ENCODE data around the gene WEE1. TPM values are rescaled to one million over a fixed set of nuclear protein-coding genes. Genes with fewer than 3 reads are reported as not detected.
"Not testable (repeated sequence)": the region's sequence is repeated elsewhere in the genome, so short reads cannot be mapped to it uniquely, and the experiment has no call there.

Gene WEE1
- 10 to 100 TPM; 16.7 to 24.0 TPM for total RNA-seq
- long read RNA-seq, donor 1, transcript WEE1-202 (11 exons, 2,799 nt) = major isoform, 5 of 9 reads
- long read RNA-seq, donor 1, partial matches to known transcripts = 2 of 9 reads
- long read RNA-seq, donor 1, other reads (novel, unspliced or antisense) = 2 of 9 reads
- long read RNA-seq, donor 2, partial matches to known transcripts = 6 of 7 reads
- long read RNA-seq, donor 2, other reads (novel, unspliced or antisense) = 0 of 7 reads

- intact Hi-C loops (cut with DNase I) = loop anchor here in 1 of 2 donors (5.0 kb wide), 1 partner anchor 39 kb away; no protein-coding TSS in a partner anchor
- DNase-seq (ENCODE audit: low spot score) = peak; percentile 99
Observed at GRCh38 chr11:9573052-9573774, at the start of gene WEE1. WEE1 (plus strand) TSS chr11:9573670; CDS start chr11:9573934, 264 bp downstream.

GRCh38 chr11:9524001-9524400, 49.5 kb upstream of the WEE1 start:
- intact Hi-C loops (cut with DNase I) = no loop called here
- DNase-seq (ENCODE audit: low spot score) = no peak

- DNase-seq (ENCODE audit: low spot score) = no peak
- intact Hi-C loops (cut with DNase I) = no loop called here
Observed at GRCh38 chr11:9525116-9525515, 48.4 kb upstream of the WEE1 start.

GRCh38 chr11:9527481-9528135, 45.9 kb upstream of the WEE1 start:
- DNase-seq (ENCODE audit: low spot score) = no peak
- intact Hi-C loops (cut with DNase I) = no loop called here

GRCh38 chr11:9528136-9528501, 45.4 kb upstream of the WEE1 start:
- intact Hi-C loops (cut with DNase I) = no loop called here
- no peak for DNase-seq (ENCODE audit: low spot score)

GRCh38 chr11:9528573-9529333, 44.7 kb upstream of the WEE1 start:
- intact Hi-C loops (cut with DNase I) = no loop called here
- no peak for DNase-seq (ENCODE audit: low spot score)

- intact Hi-C loops (cut with DNase I) = no loop called here
- no peak for DNase-seq (ENCODE audit: low spot score)
Observed at GRCh38 chr11:9529334-9529650, 44.2 kb upstream of the WEE1 start.

- no peak for DNase-seq (ENCODE audit: low spot score)
- intact Hi-C loops (cut with DNase I) = loop anchor here in 1 of 2 donors (5.0 kb wide), 1 partner anchor 37 kb away; no protein-coding TSS in a partner anchor
Observed at GRCh38 chr11:9530020-9530621, 43.3 kb upstream of the WEE1 start.

- DNase-seq (ENCODE audit: low spot score) = no peak
- intact Hi-C loops (cut with DNase I) = loop anchor here in 1 of 2 donors (5.0 kb wide), 1 partner anchor 36 kb away; no protein-coding TSS in a partner anchor
Observed at GRCh38 chr11:9530901-9531625, 42.4 kb upstream of the WEE1 start.

- intact Hi-C loops (cut with DNase I) = loop anchor here in 1 of 2 donors (5.0 kb wide), 1 partner anchor 34 kb away; no protein-coding TSS in a partner anchor
- DNase-seq (ENCODE audit: low spot score) = no peak
Observed at GRCh38 chr11:9533058-9533457, 40.4 kb upstream of the WEE1 start.

GRCh38 chr11:9533736-9534473, 39.6 kb upstream of the WEE1 start:
- intact Hi-C loops (cut with DNase I) = loop anchor here in 1 of 2 donors (5.0 kb wide), 1 partner anchor 33 kb away; no protein-coding TSS in a partner anchor

GRCh38 chr11:9535189-9535781, 38.2 kb upstream of the WEE1 start:
- intact Hi-C loops (cut with DNase I) = no loop called here

More at GRCh38 chr11:9533736-9534473, 39.6 kb upstream of the WEE1 start:
- DNase-seq (ENCODE audit: low spot score) = no peak

GRCh38 chr11:9538548-9538947, 34.9 kb upstream of the WEE1 start:
- intact Hi-C loops (cut with DNase I) = no loop called here

More at GRCh38 chr11:9535189-9535781, 38.2 kb upstream of the WEE1 start:
- peak; percentile 93 for DNase-seq (ENCODE audit: low spot score)

GRCh38 chr11:9549216-9549615, 24.3 kb upstream of the WEE1 start:
- intact Hi-C loops (cut with DNase I); DNase-seq (ENCODE audit: low spot score): not testable (repeated sequence)

More at GRCh38 chr11:9538548-9538947, 34.9 kb upstream of the WEE1 start:
- DNase-seq (ENCODE audit: low spot score) = no peak

- intact Hi-C loops (cut with DNase I) = no loop called here
- no peak for DNase-seq (ENCODE audit: low spot score)
Observed at GRCh38 chr11:9550191-9550628, 23.3 kb upstream of the WEE1 start.

- intact Hi-C loops (cut with DNase I) = no loop called here
- no peak for DNase-seq (ENCODE audit: low spot score)
Observed at GRCh38 chr11:9561279-9561982, 12.0 kb upstream of the WEE1 start.

- intact Hi-C loops (cut with DNase I) = no loop called here
- no peak for DNase-seq (ENCODE audit: low spot score)
Observed at GRCh38 chr11:9562716-9563115, 10.8 kb upstream of the WEE1 start.
